ENCODE data around the gene AKT1S1.

AKT1S1 gene

GRCh38 chr19:49882643-49883042 lies 5.5 kb upstream of the AKT1S1 start:
- Mint-ChIP-seq H3K27me3 (ENCODE audit: low read depth, poor library complexity) (no peaks in the 10 kb centered on the region), H3K4me3 (no peak overlapping the region), H3K9me3 (no peaks in the 10 kb centered on the region), H3K4me1 (peaks cover 15% of the 10 kb centered on the region), H3K36me3 (ENCODE audit: low read depth) (peaks cover 68% of the 10 kb centered on the region), H3K27ac (no peak overlapping the region)
- TF ChIP-seq CTCF (IDR thresholded peaks at IDR 0.05) = no peak
- no peak for DNase-seq

- Mint-ChIP-seq H3K4me3 (no peak overlapping the region), H3K36me3 (ENCODE audit: low read depth) (peaks cover 68% of the 10 kb centered on the region), H3K27me3 (ENCODE audit: low read depth, poor library complexity) (no peaks in the 10 kb centered on the region), H3K4me1 (peaks cover 15% of the 10 kb centered on the region), H3K9me3 (no peaks in the 10 kb centered on the region), H3K27ac (no peak overlapping the region)
- TF ChIP-seq CTCF (IDR thresholded peaks at IDR 0.05) = no peak
- DNase-seq = no peak
Observed at GRCh38 chr19:49881672-49882394, 4.7 kb upstream of the AKT1S1 start.

GRCh38 chr19:49881186-49881585 lies 4.0 kb upstream of the AKT1S1 start:
- Mint-ChIP-seq H3K27ac (no peak overlapping the region), H3K27me3 (ENCODE audit: low read depth, poor library complexity) (no peaks in the 10 kb centered on the region), H3K4me1 (peaks cover 15% of the 10 kb centered on the region), H3K9me3 (no peaks in the 10 kb centered on the region), H3K36me3 (ENCODE audit: low read depth) (peaks cover 63% of the 10 kb centered on the region), H3K4me3 (no peak overlapping the region)
- TF ChIP-seq CTCF (IDR thresholded peaks at IDR 0.05) = no peak
- no peak for DNase-seq

GRCh38 chr19:49880162-49880869 lies 3.2 kb upstream of the AKT1S1 start:
- no peak for TF ChIP-seq CTCF (IDR thresholded peaks at IDR 0.05)
- H3K4me1 Mint-ChIP-seq = peaks cover 22% of the 10 kb centered on the region
- H3K9me3 Mint-ChIP-seq = no peaks in the 10 kb centered on the region
- no peak overlapping the region for H3K27ac Mint-ChIP-seq
- H3K27me3 Mint-ChIP-seq (ENCODE audit: low read depth, poor library complexity) = no peaks in the 10 kb centered on the region
- no peak overlapping the region for H3K4me3 Mint-ChIP-seq
- peaks cover 58% of the 10 kb centered on the region for H3K36me3 Mint-ChIP-seq (ENCODE audit: low read depth)
- DNase-seq = no peak

- H3K27me3 Mint-ChIP-seq (ENCODE audit: low read depth, poor library complexity) = no peaks in the 10 kb centered on the region
- no peaks in the 10 kb centered on the region for H3K9me3 Mint-ChIP-seq
- DNase-seq = no peak
- peaks cover 30% of the 10 kb centered on the region for H3K4me1 Mint-ChIP-seq
- TF ChIP-seq CTCF (IDR thresholded peaks at IDR 0.05) = no peak
- no peak overlapping the region for H3K27ac Mint-ChIP-seq
- H3K36me3 Mint-ChIP-seq (ENCODE audit: low read depth) = peaks cover 49% of the 10 kb centered on the region
- H3K4me3 Mint-ChIP-seq = no peak overlapping the region
Observed at GRCh38 chr19:49879243-49879963, 2.2 kb upstream of the AKT1S1 start.
